HL-60/S4 treated with retinoic acid at 250 ng/mL for 4 days and 3 days (cell line): ENCODE data around the gene SPSB4.
"Not testable (repeated sequence)": the region's sequence is repeated elsewhere in the genome, so short reads cannot be mapped to it uniquely, and the experiment has no call there.

Source experiments
- in situ Hi-C: fragments of 300-500 bp; cut with MboI; formaldehyde crosslinking; loops from 2 replicates; pipeline ENCODE4 v1.7.0; 2022; ENCODE audit warnings: low sequenced_read_pairs

SPSB4 gene

DNA sequence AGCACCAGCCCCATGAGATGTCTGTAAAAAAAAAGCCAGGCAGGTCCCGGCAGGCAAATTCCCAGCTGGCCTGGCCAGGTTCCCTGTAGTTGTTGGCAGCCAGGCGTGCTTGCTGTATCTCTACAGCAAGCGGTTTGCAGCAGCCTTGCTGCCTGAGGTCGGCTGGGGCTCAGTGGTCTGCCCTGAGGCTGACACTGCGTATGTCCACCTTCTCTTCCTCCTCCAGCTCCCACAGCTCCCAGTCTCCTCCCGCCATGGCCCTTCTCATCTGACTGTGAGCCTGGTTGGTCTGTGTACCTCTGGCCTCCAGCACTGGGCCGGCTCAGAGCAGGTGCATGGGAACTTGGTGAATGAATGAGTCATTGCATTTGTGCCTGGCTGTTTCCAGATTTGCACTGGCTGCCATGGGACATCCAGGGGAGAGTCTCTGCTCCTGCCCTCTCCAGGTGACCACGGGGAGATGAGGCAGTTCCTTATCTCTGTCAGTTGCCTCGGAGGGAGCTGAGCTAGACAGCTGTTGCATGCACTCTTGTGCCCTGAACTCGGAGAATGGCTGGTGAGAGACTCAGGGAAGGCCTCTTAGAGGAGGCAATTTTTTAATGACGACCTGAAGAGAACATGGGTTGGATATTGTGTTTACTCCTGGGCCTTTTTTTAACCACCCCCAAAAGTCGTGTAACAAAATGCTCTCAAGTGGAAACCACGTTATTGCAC lies 43.0 kb downstream of the SPSB4 start:
- in situ Hi-C loops: no loop called here

GRCh38 chr3:141094790-141095545 lies 43.8 kb downstream of the SPSB4 start:
- in situ Hi-C loops: no loop called here

DNA sequence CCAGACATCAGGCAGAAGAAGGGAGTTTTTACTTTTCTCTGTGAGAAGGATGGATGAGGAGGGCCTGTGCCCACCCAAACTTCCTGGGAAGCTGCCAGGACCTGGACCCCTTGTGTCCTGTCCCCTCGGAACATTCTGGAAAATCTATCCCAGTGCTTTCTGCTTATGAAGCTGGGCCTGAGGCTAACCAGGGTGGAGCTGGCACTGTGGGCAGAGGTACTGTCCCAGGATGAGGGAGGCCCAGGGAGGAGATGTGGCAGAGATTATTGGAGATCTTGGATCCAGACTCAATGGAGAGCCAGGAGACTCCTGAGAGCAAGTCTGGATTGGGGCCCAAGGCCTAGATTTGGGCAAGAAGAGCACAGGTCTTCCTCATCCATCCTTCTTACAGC lies 44.4 kb downstream of the SPSB4 start:
- in situ Hi-C loops: no loop called here

DNA sequence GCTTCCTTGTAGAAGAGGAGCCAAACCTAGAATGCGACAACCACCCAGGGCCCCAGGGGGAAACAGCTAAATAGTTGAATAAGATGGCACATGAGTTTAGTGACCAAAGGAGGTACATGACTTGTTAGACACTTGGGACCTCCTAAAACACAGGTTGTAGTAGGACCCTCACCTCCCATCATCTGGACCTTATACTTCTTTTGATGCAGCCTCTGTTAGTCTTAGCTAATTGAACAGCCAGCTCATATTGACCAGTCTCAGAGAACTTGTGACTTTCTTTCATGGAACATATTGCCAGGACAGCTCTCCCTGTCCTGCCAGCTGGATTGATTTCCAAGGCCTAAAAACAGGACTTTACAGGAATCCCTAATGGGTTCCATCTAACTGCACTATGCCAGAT lies 45.0 kb downstream of the SPSB4 start:
- in situ Hi-C loops: no loop called here

DNA sequence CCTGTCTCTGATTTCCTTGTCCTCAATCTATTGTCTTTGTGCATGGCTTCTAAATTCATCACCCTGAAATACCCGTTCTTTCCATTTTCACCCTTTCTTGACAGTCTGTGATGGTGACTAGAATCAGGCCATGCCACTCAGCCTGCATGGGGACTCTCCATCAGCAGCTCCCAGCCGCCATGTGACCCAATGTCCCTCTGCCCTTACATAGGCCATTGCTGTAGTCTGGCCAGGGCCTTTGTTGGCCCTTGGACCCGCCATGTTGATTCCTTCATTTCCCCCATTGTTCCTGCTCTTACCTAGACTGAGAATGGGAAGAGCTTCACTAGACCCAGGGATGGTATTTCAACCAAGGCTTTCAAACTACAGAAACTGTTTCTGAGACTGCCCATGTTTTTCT lies 45.8 kb downstream of the SPSB4 start:
- in situ Hi-C loops: no loop called here

DNA sequence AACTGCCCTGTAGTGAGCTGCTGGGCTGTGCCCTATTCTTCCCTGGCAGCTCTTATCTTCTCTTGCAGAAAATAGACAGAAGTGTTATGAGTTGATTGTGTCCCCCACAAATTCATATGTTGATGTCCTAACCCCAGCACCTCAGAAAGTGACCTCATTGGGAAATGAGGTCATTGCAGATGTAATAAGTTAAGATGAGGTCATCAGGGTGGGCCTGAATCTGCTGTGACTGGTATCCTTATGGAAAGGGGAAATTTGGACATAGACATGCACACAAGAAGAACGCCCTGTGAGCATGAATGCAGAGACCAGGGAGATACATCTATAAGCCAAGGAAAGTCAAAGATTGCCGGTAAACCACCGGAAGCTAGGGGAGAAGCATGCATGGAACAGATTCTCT lies 49.0 kb downstream of the SPSB4 start:
- in situ Hi-C loops: no loop called here

- in situ Hi-C loops: no loop called here
Observed at GRCh38 chr3:141100531-141101320, 49.6 kb downstream of the SPSB4 start.

- in situ Hi-C loops: no loop called here
Observed at GRCh38 chr3:141102372-141102771, 51.2 kb downstream of the SPSB4 start.

DNA sequence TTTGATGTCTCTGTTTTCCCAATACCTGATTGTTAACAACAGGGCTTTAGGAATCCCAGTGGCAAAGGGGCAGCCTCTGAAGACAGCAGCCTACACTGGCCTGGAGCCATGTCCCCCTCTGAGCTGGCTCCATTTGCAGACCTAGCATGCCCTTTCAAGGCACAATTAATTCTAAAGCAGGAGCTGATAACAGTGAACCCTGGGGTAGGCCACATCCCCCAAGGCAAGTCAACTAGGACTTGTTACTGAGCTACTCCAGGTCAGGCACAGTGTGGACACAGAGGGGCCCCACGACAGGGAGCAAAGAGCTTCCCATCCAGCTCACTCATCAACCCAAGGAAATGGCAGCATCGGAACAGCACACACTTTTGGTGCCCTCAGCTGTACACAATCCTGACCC lies 51.9 kb downstream of the SPSB4 start:
- in situ Hi-C loops: no loop called here

- in situ Hi-C loops: no loop called here
Observed at GRCh38 chr3:141103503-141103902, 52.4 kb downstream of the SPSB4 start.

- in situ Hi-C loops: no loop called here
Observed at GRCh38 chr3:141104151-141104821, 53.1 kb downstream of the SPSB4 start.

- in situ Hi-C loops: no loop called here
Observed at GRCh38 chr3:141105828-141106628, 54.9 kb downstream of the SPSB4 start.

DNA sequence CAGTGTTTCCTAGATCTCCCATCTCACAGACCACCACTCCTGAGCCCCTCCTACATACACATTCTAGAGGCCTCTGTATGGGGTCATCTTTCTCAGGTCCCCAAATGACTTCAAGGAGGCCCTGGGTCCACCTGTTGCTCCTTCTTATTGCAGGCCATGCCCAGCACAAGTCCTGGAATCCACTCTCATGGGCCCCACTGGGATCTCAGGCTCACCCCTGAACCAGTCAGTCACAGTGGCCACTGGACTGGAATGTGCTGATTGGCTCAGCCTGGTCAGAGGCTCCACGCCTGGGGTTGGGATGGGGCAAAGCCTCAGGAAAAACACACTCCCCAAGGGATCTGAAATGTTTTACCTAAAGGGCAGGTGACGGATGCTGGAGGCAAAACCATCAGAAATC lies 55.7 kb downstream of the SPSB4 start:
- in situ Hi-C loops: no loop called here

- in situ Hi-C loops: no loop called here
Observed at GRCh38 chr3:141108039-141108438, 56.9 kb downstream of the SPSB4 start.

- in situ Hi-C loops: no loop called here
Observed at GRCh38 chr3:141109751-141110150, 58.6 kb downstream of the SPSB4 start.

DNA sequence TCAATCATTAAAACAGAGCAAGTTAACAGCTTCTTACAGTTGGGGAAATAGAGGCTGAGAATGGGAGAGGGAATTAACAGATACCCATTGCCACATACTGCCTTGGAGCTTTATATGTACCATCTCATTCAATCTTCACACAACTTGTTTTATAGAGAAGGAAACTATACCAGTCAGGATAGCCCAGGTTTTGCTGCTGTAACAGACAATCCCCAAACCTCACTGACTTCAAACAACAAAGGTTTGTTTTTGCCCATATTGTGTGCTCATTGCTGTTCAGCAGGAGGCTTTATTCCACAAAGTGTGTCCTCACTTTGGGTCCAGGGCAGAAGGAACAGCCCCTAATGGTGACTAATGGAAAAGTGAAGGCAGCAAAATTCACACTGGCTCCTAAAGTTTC lies 59.2 kb downstream of the SPSB4 start:
- in situ Hi-C loops: no loop called here

DNA sequence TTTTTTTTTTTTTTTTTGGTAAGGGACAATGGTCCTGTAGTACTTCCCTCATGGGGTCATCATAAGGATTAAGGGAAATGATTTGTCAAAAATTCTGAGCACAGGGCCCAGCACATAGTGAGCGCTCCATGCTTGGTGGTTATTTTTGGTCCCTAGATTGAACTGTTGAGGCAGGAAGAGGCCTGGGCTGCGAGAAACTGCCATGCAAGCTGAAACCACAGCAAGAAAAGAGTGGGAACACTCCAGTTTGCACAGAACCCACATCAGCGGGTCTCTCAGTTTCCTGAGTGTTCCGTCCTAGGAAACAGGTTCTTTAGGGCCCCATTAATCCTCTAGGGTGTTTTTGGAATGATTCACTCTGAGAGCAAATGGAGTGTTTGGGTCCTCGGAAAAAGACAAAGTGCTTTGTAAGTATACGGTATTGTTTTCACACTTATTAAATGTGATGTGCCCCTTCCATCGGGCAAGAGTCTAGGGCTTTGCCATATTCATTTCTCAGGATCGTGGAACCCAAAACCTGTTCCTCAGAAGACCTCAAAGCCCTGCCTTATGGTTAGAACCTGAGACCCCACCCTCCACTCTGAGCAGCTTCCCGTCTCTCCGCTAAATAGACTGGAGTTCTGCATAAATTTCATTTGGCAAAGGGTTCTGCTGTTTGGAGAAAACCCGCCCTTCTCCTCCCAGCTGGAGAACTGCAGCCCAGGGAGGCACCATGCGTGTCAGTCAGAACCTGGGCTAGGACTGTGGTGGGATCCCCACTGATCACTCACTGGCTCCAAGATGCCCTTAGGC lies 60.4 kb downstream of the SPSB4 start:
- in situ Hi-C loops: no loop called here

DNA sequence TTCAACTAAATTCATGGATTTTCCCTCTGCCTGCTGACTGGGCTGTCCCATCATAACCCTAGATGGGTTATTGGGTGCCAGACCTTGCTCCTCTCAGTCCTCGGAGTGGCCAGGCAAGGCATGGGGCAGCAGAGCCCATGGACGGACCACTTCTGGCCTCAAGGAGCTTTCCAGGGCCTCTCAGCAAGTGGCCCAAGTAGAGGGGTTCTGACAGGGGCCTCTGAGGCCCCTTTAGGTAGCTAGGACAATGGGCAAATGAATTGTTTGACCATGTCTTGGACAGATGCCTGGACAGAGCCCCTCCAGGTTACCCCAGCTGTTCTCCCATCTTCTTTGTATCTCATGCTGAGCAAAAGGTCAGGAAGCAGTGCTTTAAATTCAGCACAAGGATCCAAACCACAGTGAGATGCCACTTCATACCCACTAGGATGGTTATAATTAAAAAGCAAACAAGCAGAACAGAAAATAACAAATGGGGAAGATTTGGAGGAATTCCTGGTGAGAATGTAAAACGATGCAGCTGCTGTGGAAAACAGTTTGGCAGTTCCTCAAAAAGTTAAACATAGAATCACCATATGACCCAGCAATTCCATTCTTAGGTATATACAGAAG lies 61.6 kb downstream of the SPSB4 start:
- in situ Hi-C loops: no loop called here

GRCh38 chr3:141113680-141114079 lies 62.5 kb downstream of the SPSB4 start:
- in situ Hi-C loops: not testable (repeated sequence)
